Suprapubic skin (tissue), 4 donors: ENCODE measurements around the gene ABCB11.

ENCODE experiments used
- CTCF ChIP-seq, 2 donors: fragments of 200-600 bp in 1 of 2; fragments of 450-650 bp in 1 of 2; sonication (generic) in 1 of 2; IDR thresholded peaks; one replicate each; pipeline ENCODE4 v1.5.1; 2016 to 2019; ENCODE audit warnings: antibody characterized with exemption in 2 of 2, mild to moderate bottlenecking in 1 of 2, moderate library complexity in 1 of 2
- EP300 ChIP-seq: sonication (generic); formaldehyde crosslinking; IDR thresholded peaks from one replicate; pipeline ENCODE4 v1.6.1; 2017; ENCODE audit warnings: antibody characterized with exemption
- POLR2A ChIP-seq, 2 donors: fragments of 450-650 bp; IDR thresholded peaks; one replicate each; pipeline ENCODE4 v1.6.1; 2017; ENCODE audit warnings: antibody characterized with exemption in 2 of 2, mild to moderate bottlenecking in 2 of 2, moderate library complexity in 2 of 2
- POLR2AphosphoS5 ChIP-seq, 3 donors: sonication (generic); formaldehyde crosslinking; IDR thresholded peaks; one replicate each; pipeline ENCODE4 v1.6.1; 2017; ENCODE audit warnings: antibody characterized with exemption in 3 of 3

GRCh38 chr2:169042856-169043255 is 11.7 kb upstream of the ABCB11 start:
- TF ChIP-seq POLR2AphosphoS5 (IDR thresholded peaks at IDR 0.05) (no peak), CTCF (IDR thresholded peaks at IDR 0.05) (no peak), POLR2A (IDR thresholded peaks at IDR 0.05) (no peak), EP300 (no peak)
